Adrenal gland (tissue), 5 donors: ENCODE data around the gene DUS1L.

ENCODE experiments used
- POLR2A ChIP-seq, 2 donors: fragments of 450-650 bp; IDR thresholded peaks; one replicate each; pipeline ENCODE4 v1.6.1; 2017; ENCODE audit warnings: antibody characterized with exemption in 2 of 2, mild to moderate bottlenecking in 2 of 2, moderate library complexity in 1 of 2
- TF ChIP-seq, protein P1 (sequence below), 6 experiments: fragments of 450-650 bp in 4 of 6; fragments of 200-600 bp in 2 of 6; sonication (generic) in 1 of 6; IDR thresholded peaks; 1 replicate in 5 of 6; 2 replicates in 1 of 6; pipeline versions ENCODE4 v1.5.1 to v1.8.0; 2016 to 2021; ENCODE audit warnings: antibody characterized with exemption in 6 of 6, mild to moderate bottlenecking in 2 of 6, moderate library complexity in 1 of 6
- donor health status: DM: no; HTN: no; CAD: no.

- TF ChIP-seq, protein P1, sequence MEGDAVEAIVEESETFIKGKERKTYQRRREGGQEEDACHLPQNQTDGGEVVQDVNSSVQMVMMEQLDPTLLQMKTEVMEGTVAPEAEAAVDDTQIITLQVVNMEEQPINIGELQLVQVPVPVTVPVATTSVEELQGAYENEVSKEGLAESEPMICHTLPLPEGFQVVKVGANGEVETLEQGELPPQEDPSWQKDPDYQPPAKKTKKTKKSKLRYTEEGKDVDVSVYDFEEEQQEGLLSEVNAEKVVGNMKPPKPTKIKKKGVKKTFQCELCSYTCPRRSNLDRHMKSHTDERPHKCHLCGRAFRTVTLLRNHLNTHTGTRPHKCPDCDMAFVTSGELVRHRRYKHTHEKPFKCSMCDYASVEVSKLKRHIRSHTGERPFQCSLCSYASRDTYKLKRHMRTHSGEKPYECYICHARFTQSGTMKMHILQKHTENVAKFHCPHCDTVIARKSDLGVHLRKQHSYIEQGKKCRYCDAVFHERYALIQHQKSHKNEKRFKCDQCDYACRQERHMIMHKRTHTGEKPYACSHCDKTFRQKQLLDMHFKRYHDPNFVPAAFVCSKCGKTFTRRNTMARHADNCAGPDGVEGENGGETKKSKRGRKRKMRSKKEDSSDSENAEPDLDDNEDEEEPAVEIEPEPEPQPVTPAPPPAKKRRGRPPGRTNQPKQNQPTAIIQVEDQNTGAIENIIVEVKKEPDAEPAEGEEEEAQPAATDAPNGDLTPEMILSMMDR (IDR thresholded peaks at IDR 0.05) = peak in 1 of 6 experiments; percentile 21
- peak; percentile 28 to 84 for TF ChIP-seq POLR2A (IDR thresholded peaks at IDR 0.05)
Measured at GRCh38 chr17:82065638-82066303, at the start of gene DUS1L.
